GM12878 (cell line): ENCODE data around the gene IRF8. TPM values are rescaled to one million over a fixed set of nuclear protein-coding genes. Genes with fewer than 3 reads are reported as not detected.
A peak's percentile ranks its signal among the peaks of the same experiment; 100 is the strongest.

Experiments used
- ATF3 ChIP-seq: IDR thresholded peaks from 2 replicates; pipeline ENCODE4 v1.6.1; 2011; ENCODE audit warnings: low read depth, mild to moderate bottlenecking, low read length, moderate library complexity, borderline replicate concordance; ENCODE audit errors: extremely low read depth
- CTCF ChIP-seq, 3 experiments: IDR thresholded peaks in 2 of 3; conservative IDR thresholded peaks in 1 of 3; 2 replicates each; pipeline ENCODE4 v1.5.1; 2011; ENCODE audit warnings: low read depth in 3 of 3, low read length in 3 of 3, mild to moderate bottlenecking in 3 of 3, control low read depth in 2 of 3, moderate library complexity in 2 of 3, inconsistent platforms in 1 of 3, mixed read lengths in 1 of 3; ENCODE audit not compliant: control insufficient read depth in 2 of 3, insufficient read depth in 1 of 3; ENCODE audit errors: extremely low read depth in 1 of 3
- ESRRA ChIP-seq: IDR thresholded peaks from 2 replicates; pipeline ENCODE4 v1.6.1; 2012; ENCODE audit warnings: mild to moderate bottlenecking, low read length, improper control_type of control experiment
- FOXM1 ChIP-seq: IDR thresholded peaks from 2 replicates; pipeline ENCODE4 v1.6.1; 2012; ENCODE audit warnings: low read depth, mild to moderate bottlenecking, inconsistent platforms, low read length, moderate library complexity
- HCFC1 ChIP-seq: fragments of 150-350 bp; IDR thresholded peaks from 2 replicates; pipeline ENCODE4 v1.6.1; 2014; ENCODE audit warnings: low read length
- NR2C2 ChIP-seq: IDR thresholded peaks from 2 replicates; pipeline ENCODE4 v1.6.1; 2011; ENCODE audit warnings: borderline replicate concordance, low read depth; ENCODE audit not compliant: control insufficient read depth, insufficient read length
- PRDM15 ChIP-seq: fragments of 450-650 bp; formaldehyde crosslinking; IDR thresholded peaks from 2 replicates; pipeline ENCODE4 v1.4.0; 2020; ENCODE audit warnings: mild to moderate bottlenecking, moderate library complexity
- SMC3 ChIP-seq: IDR thresholded peaks from 2 replicates; pipeline ENCODE4 v1.6.1; 2011; ENCODE audit warnings: low read length, improper control_type of control experiment, borderline replicate concordance
- STAT1 ChIP-seq: fragments of 450-650 bp; conservative IDR thresholded peaks from 2 replicates; pipeline ENCODE4 v1.6.1; 2014; ENCODE audit warnings: antibody characterized with exemption, mild to moderate bottlenecking
- TBL1XR1 ChIP-seq: IDR thresholded peaks from 2 replicates; pipeline ENCODE4 v1.6.1; 2012; ENCODE audit warnings: low read depth, low read length, improper control_type of control experiment
- USF2 ChIP-seq: IDR thresholded peaks from 2 replicates; pipeline ENCODE4 v1.6.1; 2011; ENCODE audit warnings: low read depth, low read length, improper control_type of control experiment, borderline replicate concordance
- ZNF274 ChIP-seq: IDR thresholded peaks from one replicate; pipeline ENCODE4 v1.8.0; 2011; ENCODE audit not compliant: insufficient read length, insufficient read depth
- ZNF592 ChIP-seq: fragments of 450-650 bp; IDR thresholded peaks from 2 replicates; pipeline ENCODE4 v1.6.1; 2017; ENCODE audit warnings: mild to moderate bottlenecking, moderate library complexity
- ZNF622 ChIP-seq: fragments of 450-650 bp; IDR thresholded peaks from 2 replicates; pipeline ENCODE4 v1.6.1; 2017; ENCODE audit warnings: mild to moderate bottlenecking, inconsistent platforms
- polyA plus RNA-seq, 11 experiments: library from polyadenylated mRNA; depleted of rRNA in 4 of 11; unstranded in 6 of 11; stranded (reverse) in 5 of 11; fragments of >200 nt; fragmentation: Nextera tagmentation in 4 of 11; fragmentation: Illumina TruSeq in 1 of 11; extraction: Ambion mirVana in 4 of 11; extraction: Trizol in 1 of 11; gene quantifications; 1 replicate in 1 of 11; 2 replicates in 10 of 11; pipeline versions ENCODE4 v1.2.1 to v1.2.3, GENCODE V29; 2011 to 2016; ENCODE audit warnings: inconsistent platforms in 2 of 11, missing spikeins in 2 of 11, low read depth in 1 of 11
- total RNA-seq, 4 experiments: library from RNA; depleted of rRNA in 3 of 4; stranded (reverse); fragments of >200 nt in 3 of 4; fragmentation: Illumina TruSeq in 1 of 4; extraction: Trizol in 1 of 4; gene quantifications; 2 replicates each; pipeline versions ENCODE4 v1.2.1 to v1.2.3, GENCODE V29; 2013 to 2021

The IRF8 gene
- total and polyA plus RNA-seq, 10 of the 15 experiments (the other 5 are each of a cell fraction or from before 2014, with no cell fraction given) = 17.1 to 237 (median 172) TPM

GRCh38 chr16:85879975-85880831 lies 18.8 kb upstream of the IRF8 start (continued):
- TF ChIP-seq PRDM15 (CRISPR knock-in tag) (no peak), ZNF622 (no peak), CTCF (IDR thresholded peaks at IDR 0.05 in 2 of 3, conservative IDR thresholded peaks at IDR 0.05 in 1 of 3; ENCODE audit: control insufficient read depth in 2 of 3, extremely low read depth in 1 of 3, insufficient read depth in 1 of 3, low read depth in 3 of 3, low read length in 3 of 3) (no peak), ESRRA (no peak), STAT1 (no peak), ATF3 (no peak), FOXM1 (0 out of 2 replicates have a peak, but pooled peaks have one; percentile 60), TBL1XR1 (peak; percentile 49; the same call in 1 of the 2 replicates), USF2 (no peak), NR2C2 (no peak), ZNF274 (no peak), HCFC1 (no peak), SMC3 (0 out of 2 replicates have a peak, but pooled peaks have one; percentile 4), ZNF592 (no peak)
